CD4-positive, alpha-beta memory T cell (primary cell): Measurements from ENCODE around the gene RASA3. TPM values are rescaled to one million over a fixed set of nuclear protein-coding genes. Genes with fewer than 3 reads are reported as not detected.

ENCODE experiments used
- CTCF ChIA-PET: fragments of 350-600 bp; sonication (Branson Sonifier 250); formaldehyde crosslinking; loops from one replicate; lab custom pipeline; 2021; ENCODE audit warnings: inconsistent platforms; ENCODE audit not compliant: partially characterized antibody; lab: Charles Lee
- POLR2A ChIA-PET: fragments of 350-600 bp; sonication (Branson Sonifier 250); formaldehyde crosslinking; loops from one replicate; lab custom pipeline; 2021; ENCODE audit not compliant: partially characterized antibody; lab: Charles Lee
- DNase-seq, 5 donors: peaks; one replicate each; pipeline versions ENCODE4 v3.0.0 to v3.0.0-alpha.2; 2020 to 2022; ENCODE audit warnings: mixed read lengths in 1 of 5
- H3K27ac ChIP-seq: one replicate; pipeline ENCODE4 v1.7.0; 2013; ENCODE audit warnings: low read depth, low read length
- H3K27me3 ChIP-seq: 2 replicates; pipeline ENCODE4 v1.7.0; 2013; ENCODE audit warnings: mild to moderate bottlenecking, low read length, moderate library complexity; ENCODE audit not compliant: insufficient read depth
- H3K36me3 ChIP-seq: 2 replicates; pipeline ENCODE4 v1.7.0; 2013; ENCODE audit warnings: mild to moderate bottlenecking, low read length, moderate library complexity; ENCODE audit not compliant: insufficient read depth
- H3K4me1 ChIP-seq: 2 replicates; pipeline ENCODE4 v1.7.0; 2013; ENCODE audit warnings: mild to moderate bottlenecking, low read length, moderate library complexity; ENCODE audit not compliant: insufficient read depth
- H3K4me3 ChIP-seq, 2 donors: one replicate each; pipeline ENCODE4 v1.7.0; 2013; ENCODE audit warnings: low read length in 2 of 2, mild to moderate bottlenecking in 1 of 2
- H3K9me3 ChIP-seq, 2 donors: one replicate each; pipeline ENCODE4 v1.7.0; 2013; ENCODE audit warnings: low read length in 2 of 2, control low read depth in 1 of 2; ENCODE audit not compliant: control insufficient read depth in 1 of 2
- H3K27ac Mint-ChIP-seq, 7 donors: one replicate each; pipeline ENCODE4 v1.8.0; 2020 to 2021; ENCODE audit warnings: mixed read lengths in 7 of 7, mild to moderate bottlenecking in 6 of 7, inconsistent platforms in 3 of 7, moderate library complexity in 3 of 7
- H3K27me3 Mint-ChIP-seq, 2 donors: one replicate each; pipeline ENCODE4 v1.8.0; 2020 to 2021; ENCODE audit warnings: mixed read lengths in 2 of 2
- H3K36me3 Mint-ChIP-seq, 2 donors: one replicate each; pipeline ENCODE4 v1.8.0; 2020 to 2021; ENCODE audit warnings: mixed read lengths in 2 of 2, inconsistent platforms in 1 of 2, mild to moderate bottlenecking in 1 of 2
- H3K4me1 Mint-ChIP-seq, 4 donors: one replicate each; pipeline ENCODE4 v1.8.0; 2020 to 2021; ENCODE audit warnings: mixed read lengths in 4 of 4, mild to moderate bottlenecking in 1 of 4
- H3K4me3 Mint-ChIP-seq, 8 donors: one replicate each; pipeline ENCODE4 v1.8.0; 2020 to 2021; ENCODE audit warnings: mixed read lengths in 8 of 8, mild to moderate bottlenecking in 7 of 8, moderate library complexity in 6 of 8, inconsistent platforms in 3 of 8
- H3K9me3 Mint-ChIP-seq, 8 donors: one replicate each; pipeline ENCODE4 v1.8.0; 2020 to 2021; ENCODE audit warnings: mixed read lengths in 8 of 8, mild to moderate bottlenecking in 5 of 8, inconsistent platforms in 3 of 8, moderate library complexity in 1 of 8
- intact Hi-C: fragments of 100-400 bp; cut with micrococcal nuclease; formaldehyde crosslinking; loops from one replicate; pipeline ENCODE4 v1.15.1; 2023
- polyA plus RNA-seq, 2 donors: library from polyadenylated mRNA; unstranded; fragments of 300-500 nt; fragmentation: Illumina TruSeq; gene quantifications; one replicate each; pipeline ENCODE4 v1.2.3, GENCODE V29; 2021
- total RNA-seq, 2 experiments: library from RNA; stranded (reverse); gene quantifications; one replicate each; pipeline ENCODE4 v1.2.3, GENCODE V29; 2021

Gene RASA3
- total and polyA plus RNA-seq, 4 experiments from 2014 or later = 65.5 to 174 (median 156) TPM

- H3K4me3 Mint-ChIP-seq = peak overlapping the region in 1 of 8 donors; percentile 46
- CTCF ChIA-PET = no interaction called here
- POLR2A ChIA-PET = no interaction called here
These were observed 174.1 kb downstream of the RASA3 start for GRCh38 chr13:113958373-113958772.

GRCh38 chr13:113956571-113956970 lies 175.9 kb downstream of the RASA3 start:
- Histone ChIP-seq H3K4me3 (no peak overlapping the region), H3K27me3 (no peaks in the 10 kb centered on the region), H3K36me3 (peaks cover 8% of the 10 kb centered on the region), H3K4me1 (no peaks in the 10 kb centered on the region), H3K27ac (no peak overlapping the region), H3K9me3 (no peaks in the 10 kb centered on the region)
- no peak for DNase-seq
- POLR2A ChIA-PET = no interaction called here
- CTCF ChIA-PET = no interaction called here
- H3K27ac Mint-ChIP-seq = peak overlapping the region in 1 of 7 donors; percentile 87
- H3K4me1 Mint-ChIP-seq = peaks cover 2 to 6% (median 5%) of the 10 kb centered on the region in 4 donors
- H3K4me3 Mint-ChIP-seq = no peak overlapping the region
- H3K9me3 Mint-ChIP-seq = peaks cover 0 to 35% (median 2%) of the 10 kb centered on the region in 8 donors
- no peaks in the 10 kb centered on the region for H3K27me3 Mint-ChIP-seq
- peaks cover 21 to 47% of the 10 kb centered on the region in 2 donors for H3K36me3 Mint-ChIP-seq
- intact Hi-C loops = no loop called here

More at GRCh38 chr13:113958373-113958772, 174.1 kb downstream of the RASA3 start:
- no peaks in the 10 kb centered on the region for H3K27me3 Mint-ChIP-seq
- H3K4me1 Mint-ChIP-seq = peaks cover 0 to 8% (median 3%) of the 10 kb centered on the region in 4 donors
- peaks cover 0 to 33% (median 2%) of the 10 kb centered on the region in 8 donors for H3K9me3 Mint-ChIP-seq
- Histone ChIP-seq H3K4me3 (no peak overlapping the region), H3K27me3 (no peaks in the 10 kb centered on the region), H3K36me3 (peaks cover 8% of the 10 kb centered on the region), H3K9me3 (no peaks in the 10 kb centered on the region), H3K27ac (no peak overlapping the region), H3K4me1 (no peaks in the 10 kb centered on the region)
- DNase-seq = no peak
- peaks cover 26 to 51% of the 10 kb centered on the region in 2 donors for H3K36me3 Mint-ChIP-seq
- intact Hi-C loops = no loop called here
- peak overlapping the region in 4 of 7 donors; percentile 25 to 82 (median 52) for H3K27ac Mint-ChIP-seq

- Mint-ChIP-seq H3K4me1 (peaks cover 2 to 6% (median 5%) of the 10 kb centered on the region in 4 donors), H3K27me3 (no peaks in the 10 kb centered on the region), H3K9me3 (peaks cover 0 to 36% (median 2%) of the 10 kb centered on the region in 8 donors), H3K36me3 (peaks cover 21 to 46% of the 10 kb centered on the region in 2 donors), H3K4me3 (peak overlapping the region in 1 of 8 donors; percentile 54), H3K27ac (peak overlapping the region in 3 of 7 donors; percentile 8 to 86 (median 31))
- Histone ChIP-seq H3K27me3 (no peaks in the 10 kb centered on the region), H3K27ac (no peak overlapping the region), H3K4me3 (no peak overlapping the region), H3K9me3 (no peaks in the 10 kb centered on the region), H3K4me1 (no peaks in the 10 kb centered on the region), H3K36me3 (peaks cover 8% of the 10 kb centered on the region)
- ChIA-PET CTCF (no interaction called here), POLR2A (no interaction called here)
- intact Hi-C loops = no loop called here
- DNase-seq = no peak
These were observed 176.7 kb downstream of the RASA3 start for GRCh38 chr13:113955691-113956090.

- peaks cover 0 to 34% (median under 1%) of the 10 kb centered on the region in 8 donors for H3K9me3 Mint-ChIP-seq
- POLR2A ChIA-PET = no interaction called here
- CTCF ChIA-PET = no interaction called here
- peak overlapping the region in 2 of 7 donors; percentile 70 to 86 for H3K27ac Mint-ChIP-seq
- peaks cover 0 to 8% (median 4%) of the 10 kb centered on the region in 4 donors for H3K4me1 Mint-ChIP-seq
- no peaks in the 10 kb centered on the region for H3K9me3 ChIP-seq
- H3K27ac ChIP-seq = no peak overlapping the region
- no peaks in the 10 kb centered on the region for H3K27me3 Mint-ChIP-seq
- H3K4me1 ChIP-seq = no peaks in the 10 kb centered on the region
- H3K36me3 ChIP-seq = peaks cover 8% of the 10 kb centered on the region
- no peaks in the 10 kb centered on the region for H3K27me3 ChIP-seq
- H3K4me3 ChIP-seq = no peak overlapping the region
- H3K4me3 Mint-ChIP-seq = no peak overlapping the region
- intact Hi-C loops = no loop called here
- H3K36me3 Mint-ChIP-seq = peaks cover 17 to 41% of the 10 kb centered on the region in 2 donors
- DNase-seq = no peak
These were observed 177.2 kb downstream of the RASA3 start for GRCh38 chr13:113955235-113955634.

- Histone ChIP-seq H3K36me3 (peaks cover 8% of the 10 kb centered on the region), H3K27ac (no peak overlapping the region), H3K4me3 (no peak overlapping the region), H3K27me3 (no peaks in the 10 kb centered on the region), H3K9me3 (no peaks in the 10 kb centered on the region), H3K4me1 (no peaks in the 10 kb centered on the region)
- DNase-seq = no peak
- POLR2A ChIA-PET = no interaction called here
- Mint-ChIP-seq H3K27ac (peak overlapping the region in 1 of 7 donors; percentile 75), H3K4me1 (peaks cover 0 to 8% (median 4%) of the 10 kb centered on the region in 4 donors), H3K27me3 (no peaks in the 10 kb centered on the region), H3K4me3 (no peak overlapping the region), H3K36me3 (peaks cover 14 to 38% of the 10 kb centered on the region in 2 donors), H3K9me3 (peaks cover 0 to 31% (median 0%) of the 10 kb centered on the region in 8 donors)
- intact Hi-C loops = no loop called here
- CTCF ChIA-PET = interaction anchor here (1.3 kb wide), 1 partner anchor 272 kb away, joined by 3 read pairs; no protein-coding TSS in a partner anchor
These were observed 178.2 kb downstream of the RASA3 start for GRCh38 chr13:113954046-113954835.

GRCh38 chr13:113953561-113953960 lies 178.9 kb downstream of the RASA3 start:
- intact Hi-C loops = no loop called here
- Mint-ChIP-seq H3K27ac (peak overlapping the region in 1 of 7 donors; percentile 75), H3K4me3 (no peak overlapping the region), H3K9me3 (peaks cover 0 to 29% (median 0%) of the 10 kb centered on the region in 8 donors), H3K4me1 (peaks cover 0 to 8% (median 6%) of the 10 kb centered on the region in 4 donors), H3K36me3 (peaks cover 13 to 35% of the 10 kb centered on the region in 2 donors), H3K27me3 (no peaks in the 10 kb centered on the region)
- H3K27me3 ChIP-seq = no peaks in the 10 kb centered on the region
- no peak for DNase-seq
- ChIA-PET CTCF (interaction anchor here (1.3 kb wide), 1 partner anchor 273 kb away, joined by 3 read pairs; no protein-coding TSS in a partner anchor), POLR2A (no interaction called here)
- no peaks in the 10 kb centered on the region for H3K9me3 ChIP-seq
- no peaks in the 10 kb centered on the region for H3K4me1 ChIP-seq
- no peak overlapping the region for H3K4me3 ChIP-seq
- no peak overlapping the region for H3K27ac ChIP-seq
- H3K36me3 ChIP-seq = peaks cover 11% of the 10 kb centered on the region

GRCh38 chr13:113952983-113953520 lies 179.4 kb downstream of the RASA3 start:
- Histone ChIP-seq H3K4me1 (no peaks in the 10 kb centered on the region), H3K9me3 (no peaks in the 10 kb centered on the region), H3K27ac (no peak overlapping the region), H3K36me3 (peaks cover 11% of the 10 kb centered on the region), H3K27me3 (no peaks in the 10 kb centered on the region), H3K4me3 (no peak overlapping the region)
- Mint-ChIP-seq H3K4me3 (no peak overlapping the region), H3K27me3 (no peaks in the 10 kb centered on the region), H3K36me3 (peaks cover 12 to 32% of the 10 kb centered on the region in 2 donors), H3K9me3 (peaks cover 0 to 26% (median 0%) of the 10 kb centered on the region in 8 donors), H3K27ac (peak overlapping the region in 1 of 7 donors; percentile 2), H3K4me1 (peaks cover 0 to 10% (median 5%) of the 10 kb centered on the region in 4 donors)
- POLR2A ChIA-PET = no interaction called here
- intact Hi-C loops = no loop called here
- no peak for DNase-seq
- CTCF ChIA-PET = interaction anchor here (1.3 kb wide), 1 partner anchor 273 kb away, joined by 3 read pairs; no protein-coding TSS in a partner anchor
